ENCODE data around the gene UBE2V1.

Gene UBE2V1

DNA sequence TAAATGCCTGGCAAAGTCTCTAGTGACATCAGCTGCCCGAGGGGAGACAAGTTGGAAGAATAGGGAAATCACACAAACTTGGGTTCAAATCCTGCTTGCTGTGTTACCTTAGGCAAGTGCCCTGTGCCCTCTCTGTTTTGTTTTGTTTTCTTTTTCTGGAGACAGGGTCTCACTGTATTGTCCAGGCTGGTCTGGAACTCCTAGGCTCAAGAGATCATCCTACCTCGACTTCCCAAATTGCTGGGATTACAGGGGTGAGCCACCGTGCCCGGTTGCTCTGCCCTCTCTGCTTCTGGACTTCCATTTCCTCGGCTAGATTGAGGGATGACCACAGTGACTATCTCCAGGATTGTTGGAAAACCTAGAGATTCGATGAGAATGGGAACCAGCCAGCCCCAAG, 74.8 kb downstream of the UBE2V1 start:
- ChIA-PET CTCF (no interaction called here), POLR2A (no interaction called here)
- TF ChIP-seq L3MBTL2 (conservative IDR thresholded peaks at IDR 0.05) = no peak
- no peak for TF ChIP-seq FOXM1 (IDR thresholded peaks at IDR 0.05; ENCODE audit: borderline replicate concordance)
- no peak for TF ChIP-seq FOXK2 (IDR thresholded peaks at IDR 0.05)
- no peak for TF ChIP-seq HDGF (IDR thresholded peaks at IDR 0.05; ENCODE audit: borderline replicate concordance)
- TF ChIP-seq ARNT (IDR thresholded peaks at IDR 0.05) = no peak
- no peak for TF ChIP-seq CTBP1 (IDR thresholded peaks at IDR 0.05; ENCODE audit: borderline replicate concordance)
- no peak for TF ChIP-seq LEF1 (IDR thresholded peaks at IDR 0.05; ENCODE audit: borderline replicate concordance)
- no peak for TF ChIP-seq ZNF384 (IDR thresholded peaks at IDR 0.05)
- TF ChIP-seq ELF4 (IDR thresholded peaks at IDR 0.05) = no peak
- no peak for TF ChIP-seq FOXA1 (IDR thresholded peaks at IDR 0.05)
- TF ChIP-seq SUZ12 (IDR thresholded peaks at IDR 0.05) = no peak
- no peak for TF ChIP-seq SP1 (IDR thresholded peaks at IDR 0.05)
- TF ChIP-seq BHLHE40 (IDR thresholded peaks at IDR 0.05; ENCODE audit: borderline replicate concordance) = no peak
- TF ChIP-seq NFRKB (IDR thresholded peaks at IDR 0.05) = no peak
- TF ChIP-seq, protein P1, sequence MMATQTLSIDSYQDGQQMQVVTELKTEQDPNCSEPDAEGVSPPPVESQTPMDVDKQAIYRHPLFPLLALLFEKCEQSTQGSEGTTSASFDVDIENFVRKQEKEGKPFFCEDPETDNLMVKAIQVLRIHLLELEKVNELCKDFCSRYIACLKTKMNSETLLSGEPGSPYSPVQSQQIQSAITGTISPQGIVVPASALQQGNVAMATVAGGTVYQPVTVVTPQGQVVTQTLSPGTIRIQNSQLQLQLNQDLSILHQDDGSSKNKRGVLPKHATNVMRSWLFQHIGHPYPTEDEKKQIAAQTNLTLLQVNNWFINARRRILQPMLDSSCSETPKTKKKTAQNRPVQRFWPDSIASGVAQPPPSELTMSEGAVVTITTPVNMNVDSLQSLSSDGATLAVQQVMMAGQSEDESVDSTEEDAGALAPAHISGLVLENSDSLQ (IDR thresholded peaks at IDR 0.05) = no peak
- TF ChIP-seq TARDBP (IDR thresholded peaks at IDR 0.05) = no peak
- no peak for DNase-seq (ENCODE audit: extremely low spot score)

- no peak for TF ChIP-seq BHLHE40 (IDR thresholded peaks at IDR 0.05; ENCODE audit: borderline replicate concordance)
- TF ChIP-seq SUZ12 (IDR thresholded peaks at IDR 0.05) = no peak
- no peak for TF ChIP-seq HDGF (IDR thresholded peaks at IDR 0.05; ENCODE audit: borderline replicate concordance)
- TF ChIP-seq CTBP1 (IDR thresholded peaks at IDR 0.05; ENCODE audit: borderline replicate concordance) = no peak
- TF ChIP-seq, protein P1 (IDR thresholded peaks at IDR 0.05) = no peak
- no peak for TF ChIP-seq TARDBP (IDR thresholded peaks at IDR 0.05)
- TF ChIP-seq FOXM1 (IDR thresholded peaks at IDR 0.05; ENCODE audit: borderline replicate concordance) = no peak
- TF ChIP-seq ELF4 (IDR thresholded peaks at IDR 0.05) = no peak
- TF ChIP-seq LEF1 (IDR thresholded peaks at IDR 0.05; ENCODE audit: borderline replicate concordance) = no peak
- no peak for TF ChIP-seq ARNT (IDR thresholded peaks at IDR 0.05)
- TF ChIP-seq L3MBTL2 (conservative IDR thresholded peaks at IDR 0.05) = no peak
- DNase-seq (ENCODE audit: extremely low spot score) = no peak
- ChIA-PET CTCF (no interaction called here), POLR2A (no interaction called here)
These were observed 75.4 kb downstream of the UBE2V1 start for GRCh38 chr20:50037575-50037974.

DNA sequence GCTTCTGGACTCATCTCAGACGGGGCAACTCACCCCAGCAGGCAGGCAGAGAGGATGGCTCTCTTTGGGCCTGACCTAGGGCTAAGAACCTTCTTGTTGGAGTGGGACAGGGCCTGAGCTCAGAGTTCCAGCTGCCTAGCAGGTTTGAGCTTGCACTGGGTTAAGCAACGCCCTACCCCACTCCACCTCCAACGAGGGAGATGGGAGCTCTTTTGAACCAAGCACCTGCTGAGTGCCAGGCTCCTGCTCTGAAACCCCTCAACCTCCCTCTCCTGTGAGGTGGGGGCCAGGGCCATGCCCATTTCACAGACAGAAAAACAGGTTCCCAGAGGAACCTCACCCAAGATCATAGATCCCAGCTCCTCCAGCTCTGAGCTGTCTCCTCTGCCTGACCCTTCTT, 75.8 kb downstream of the UBE2V1 start:
- DNase-seq (ENCODE audit: extremely low spot score) = no peak
- TF ChIP-seq BHLHE40 (IDR thresholded peaks at IDR 0.05; ENCODE audit: borderline replicate concordance) = no peak
- TF ChIP-seq SUZ12 (IDR thresholded peaks at IDR 0.05) = no peak
- TF ChIP-seq FOXA1 (IDR thresholded peaks at IDR 0.05) = no peak
- TF ChIP-seq SP1 (IDR thresholded peaks at IDR 0.05) = no peak
- ChIA-PET POLR2A (no interaction called here), CTCF (interaction anchor here (0.5 kb wide), 1 partner anchor 380 kb away, joined by 3 read pairs; no protein-coding TSS in a partner anchor)

DNA sequence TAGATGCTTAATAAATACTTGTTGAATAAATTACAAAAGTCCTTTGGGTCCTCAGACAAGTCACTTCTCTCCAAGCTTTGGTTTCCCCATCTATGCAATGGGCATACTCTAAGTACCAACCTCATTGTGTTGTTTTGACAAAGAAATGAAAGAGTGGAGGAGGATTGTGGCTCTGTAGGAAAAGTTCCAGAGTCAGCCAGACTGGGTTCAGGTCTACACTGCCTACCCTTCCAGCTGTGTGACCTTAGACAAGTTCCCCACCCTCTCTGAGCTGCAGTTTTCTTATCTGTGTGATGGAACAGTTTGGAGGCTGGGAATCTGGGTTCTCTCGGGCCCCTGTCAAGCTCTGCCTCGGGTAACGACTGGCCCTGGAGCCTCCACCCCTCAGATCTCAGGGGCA, 76.2 kb downstream of the UBE2V1 start:
- POLR2A ChIA-PET = no interaction called here
- CTCF ChIA-PET = interaction anchor here (0.5 to 0.8 kb wide), 2 partner anchors 35 to 381 kb away, joined by 3 read pairs; no protein-coding TSS in a partner anchor
- DNase-seq (ENCODE audit: extremely low spot score) = no peak
- no peak for TF ChIP-seq FOXK2 (IDR thresholded peaks at IDR 0.05)
- TF ChIP-seq ELF4 (IDR thresholded peaks at IDR 0.05) = no peak
- no peak for TF ChIP-seq L3MBTL2 (conservative IDR thresholded peaks at IDR 0.05)
- TF ChIP-seq CTBP1 (IDR thresholded peaks at IDR 0.05; ENCODE audit: borderline replicate concordance) = no peak
- TF ChIP-seq, protein P1 (IDR thresholded peaks at IDR 0.05) = no peak
- TF ChIP-seq SP1 (IDR thresholded peaks at IDR 0.05) = no peak
- no peak for TF ChIP-seq FOXA1 (IDR thresholded peaks at IDR 0.05)
- no peak for TF ChIP-seq SUZ12 (IDR thresholded peaks at IDR 0.05)
- no peak for TF ChIP-seq BHLHE40 (IDR thresholded peaks at IDR 0.05; ENCODE audit: borderline replicate concordance)
- no peak for TF ChIP-seq LEF1 (IDR thresholded peaks at IDR 0.05; ENCODE audit: borderline replicate concordance)
- TF ChIP-seq NFRKB (IDR thresholded peaks at IDR 0.05) = no peak
- no peak for TF ChIP-seq FOXM1 (IDR thresholded peaks at IDR 0.05; ENCODE audit: borderline replicate concordance)
- no peak for TF ChIP-seq HDGF (IDR thresholded peaks at IDR 0.05; ENCODE audit: borderline replicate concordance)
- no peak for TF ChIP-seq ARNT (IDR thresholded peaks at IDR 0.05)

DNA sequence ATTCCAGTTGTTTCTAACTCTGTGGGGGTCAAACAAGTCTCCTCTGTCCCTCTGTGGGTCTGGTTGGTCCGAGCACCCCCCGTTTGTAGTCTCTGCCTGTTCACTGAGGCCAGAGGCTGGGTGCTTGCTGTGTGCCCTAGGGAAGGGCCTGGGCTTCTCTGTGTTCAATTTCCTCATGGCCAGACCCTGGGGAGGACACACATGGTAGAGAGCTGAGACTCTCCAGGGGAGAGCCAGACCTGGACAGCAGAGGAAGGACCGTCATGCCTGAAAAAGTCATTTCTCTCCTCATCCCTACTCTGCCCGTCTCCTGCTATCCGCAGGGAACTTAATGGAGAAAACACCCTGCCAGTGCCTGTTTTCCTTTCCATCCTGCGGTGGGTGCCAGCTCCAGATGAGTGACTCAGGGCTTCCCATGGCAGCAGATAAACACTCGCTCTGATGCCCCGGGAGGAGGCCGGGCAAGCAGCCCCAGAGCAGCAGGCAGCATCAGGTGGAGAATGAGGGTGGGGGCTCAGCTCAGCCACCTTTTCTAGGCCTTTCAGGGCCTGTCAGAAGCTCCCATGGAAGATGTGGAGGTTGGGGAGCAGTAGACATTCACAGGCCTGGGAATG, 78.3 kb downstream of the UBE2V1 start:
- TF ChIP-seq CTBP1 (IDR thresholded peaks at IDR 0.05; ENCODE audit: borderline replicate concordance) (no peak), FOXA1 (IDR thresholded peaks at IDR 0.05) (no peak), SUZ12 (IDR thresholded peaks at IDR 0.05) (no peak), HDGF (IDR thresholded peaks at IDR 0.05; ENCODE audit: borderline replicate concordance) (no peak), ZNF384 (IDR thresholded peaks at IDR 0.05) (no peak), L3MBTL2 (conservative IDR thresholded peaks at IDR 0.05) (no peak), NFRKB (IDR thresholded peaks at IDR 0.05) (no peak), BHLHE40 (IDR thresholded peaks at IDR 0.05; ENCODE audit: borderline replicate concordance) (no peak), FOXK2 (IDR thresholded peaks at IDR 0.05) (no peak), LEF1 (IDR thresholded peaks at IDR 0.05; ENCODE audit: borderline replicate concordance) (no peak), ARNT (IDR thresholded peaks at IDR 0.05) (no peak), TARDBP (IDR thresholded peaks at IDR 0.05) (no peak), ELF4 (IDR thresholded peaks at IDR 0.05) (no peak)
- TF ChIP-seq, protein P1 (IDR thresholded peaks at IDR 0.05) = no peak
- CTCF ChIA-PET = no interaction called here
- DNase-seq (ENCODE audit: extremely low spot score) = no peak
- POLR2A ChIA-PET = no interaction called here
